Measurements from ENCODE around the gene PDHA2.
"Not testable (repeated sequence)": the region's sequence is repeated elsewhere in the genome, so short reads cannot be mapped to it uniquely, and the experiment has no call there.

GRCh38 chr4:95869414-95869813 is 29.5 kb downstream of the PDHA2 start:
- not testable (repeated sequence) for TF ChIP-seq EZH2 (IDR thresholded peaks at IDR 0.05; ENCODE audit: insufficient read depth, poor library complexity, severe bottlenecking); EZH2phosphoT487 (IDR thresholded peaks at IDR 0.05; ENCODE audit: insufficient read depth, low read depth)

Measured in GM23248 (cell line).